Transverse colon (tissue), 3 donors: ENCODE measurements around the gene MAP4K2.
A peak's percentile ranks its signal among the peaks of the same experiment; 100 is the strongest.

ENCODE experiments used
- POLR2A ChIP-seq: fragments of 450-650 bp; IDR thresholded peaks from one replicate; pipeline ENCODE4 v1.6.1; 2016; ENCODE audit warnings: antibody characterized with exemption, mild to moderate bottlenecking, moderate library complexity
- TF ChIP-seq, protein P1 (sequence below), 5 experiments: fragments of 200-600 bp in 3 of 5; fragments of 450-650 bp in 2 of 5; sonication (generic) in 3 of 5; IDR thresholded peaks; 1 replicate in 2 of 5; 2 replicates in 3 of 5; pipeline ENCODE4 v1.5.1; 2016 to 2017; ENCODE audit warnings: antibody characterized with exemption in 5 of 5, inconsistent platforms in 3 of 5, mild to moderate bottlenecking in 2 of 5, moderate library complexity in 1 of 5

GRCh38 chr11:64803158-64803845, at the start of gene MAP4K2:
- TF ChIP-seq, protein P1, sequence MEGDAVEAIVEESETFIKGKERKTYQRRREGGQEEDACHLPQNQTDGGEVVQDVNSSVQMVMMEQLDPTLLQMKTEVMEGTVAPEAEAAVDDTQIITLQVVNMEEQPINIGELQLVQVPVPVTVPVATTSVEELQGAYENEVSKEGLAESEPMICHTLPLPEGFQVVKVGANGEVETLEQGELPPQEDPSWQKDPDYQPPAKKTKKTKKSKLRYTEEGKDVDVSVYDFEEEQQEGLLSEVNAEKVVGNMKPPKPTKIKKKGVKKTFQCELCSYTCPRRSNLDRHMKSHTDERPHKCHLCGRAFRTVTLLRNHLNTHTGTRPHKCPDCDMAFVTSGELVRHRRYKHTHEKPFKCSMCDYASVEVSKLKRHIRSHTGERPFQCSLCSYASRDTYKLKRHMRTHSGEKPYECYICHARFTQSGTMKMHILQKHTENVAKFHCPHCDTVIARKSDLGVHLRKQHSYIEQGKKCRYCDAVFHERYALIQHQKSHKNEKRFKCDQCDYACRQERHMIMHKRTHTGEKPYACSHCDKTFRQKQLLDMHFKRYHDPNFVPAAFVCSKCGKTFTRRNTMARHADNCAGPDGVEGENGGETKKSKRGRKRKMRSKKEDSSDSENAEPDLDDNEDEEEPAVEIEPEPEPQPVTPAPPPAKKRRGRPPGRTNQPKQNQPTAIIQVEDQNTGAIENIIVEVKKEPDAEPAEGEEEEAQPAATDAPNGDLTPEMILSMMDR (IDR thresholded peaks at IDR 0.05), result peak in 3 of 5 experiments; percentile 12 to 30 (median 18)
- peak; percentile 21 for TF ChIP-seq POLR2A
